GM19468 (cell line): ENCODE data around the gene DSTYK.
A peak's percentile ranks its signal among the peaks of the same experiment; 100 is the strongest.

Experiments
- ATAC-seq: cut with Tn5 transposase; IDR thresholded peaks from one replicate; pipeline ENCODE4 v1.9.1; 2021; ENCODE audit warnings: mild to moderate bottlenecking, moderate library complexity, moderate number of reproducible peaks; ENCODE audit not compliant: unreplicated experiment; ENCODE audit errors: extremely low read depth

The DSTYK gene

DNA sequence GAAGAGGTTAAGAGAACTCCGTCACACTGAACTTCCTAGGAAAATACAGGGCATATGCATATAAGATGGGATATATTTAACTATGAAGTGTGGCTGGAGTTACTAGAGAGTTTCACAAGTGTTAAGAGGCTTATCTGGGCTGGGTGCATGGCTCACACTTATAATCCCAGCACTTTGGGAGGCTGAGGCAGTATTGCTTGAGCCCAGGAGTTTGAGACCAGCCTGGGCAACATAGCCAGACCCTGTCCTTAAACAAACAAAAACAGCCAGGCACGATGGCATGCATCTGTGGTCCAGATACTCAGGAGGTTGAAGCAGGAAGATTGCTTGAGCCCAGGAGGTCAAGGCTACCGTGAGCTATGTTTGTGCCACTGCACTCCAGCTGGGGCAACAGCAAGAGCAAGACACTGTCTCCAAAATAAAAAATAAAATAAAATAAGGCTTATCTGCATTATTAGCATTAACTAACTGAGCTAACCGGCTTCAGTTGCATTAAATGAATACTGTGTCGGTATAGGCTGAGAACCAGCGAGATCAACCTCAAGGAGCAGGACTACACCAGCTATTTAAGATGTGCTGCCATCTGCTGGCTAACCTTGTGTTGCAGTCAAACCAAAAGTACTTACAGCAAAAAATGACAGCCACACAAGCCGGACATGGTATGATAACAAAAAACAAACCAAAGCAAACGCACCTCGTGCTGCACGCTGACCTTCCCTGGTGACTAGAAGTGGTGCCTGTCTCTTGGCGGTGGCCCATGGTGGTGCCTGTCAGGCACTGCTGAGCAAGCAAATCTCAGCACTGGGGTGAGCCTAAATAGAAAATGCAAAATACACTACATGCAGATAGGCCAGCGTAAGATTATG, 70.0 kb downstream of the DSTYK start:
- ATAC-seq = no peak

DNA sequence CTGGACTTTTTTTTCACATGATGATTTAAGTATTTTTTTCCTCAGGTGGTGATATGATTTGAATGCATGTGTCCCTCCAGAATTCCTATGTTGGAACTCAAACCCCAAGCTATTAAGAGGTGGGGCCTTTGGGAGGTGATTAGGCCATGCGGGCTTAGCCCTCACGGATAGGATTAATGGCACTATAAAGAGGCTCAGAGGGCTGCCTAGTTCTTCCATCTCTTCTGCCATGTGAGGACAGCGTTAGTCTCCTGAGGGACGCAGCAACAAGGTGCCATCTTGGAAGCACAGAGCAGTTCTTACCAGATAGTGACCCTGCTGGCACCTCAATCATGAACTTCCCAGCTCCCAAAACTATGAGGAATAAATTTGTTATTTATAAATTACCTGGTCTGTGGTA, 71.4 kb downstream of the DSTYK start:
- no peak for ATAC-seq

GRCh38 chr1:205137901-205138300, 73.6 kb downstream of the DSTYK start:
- no peak for ATAC-seq

- no peak for ATAC-seq
Observed at GRCh38 chr1:205133287-205133686, 78.2 kb downstream of the DSTYK start.

- no peak for ATAC-seq
Observed at GRCh38 chr1:205129447-205130029, 82.0 kb downstream of the DSTYK start.

- ATAC-seq = no peak
Observed at GRCh38 chr1:205128050-205128449, 83.5 kb downstream of the DSTYK start.

GRCh38 chr1:205127646-205128045, 83.9 kb downstream of the DSTYK start:
- no peak for ATAC-seq

- no peak for ATAC-seq
Observed at GRCh38 chr1:205124726-205125125, 86.8 kb downstream of the DSTYK start.

GRCh38 chr1:205122489-205122882, 89.0 kb downstream of the DSTYK start:
- ATAC-seq = no peak

- peak; percentile 72 for ATAC-seq
Observed at GRCh38 chr1:205121660-205122488, 89.6 kb downstream of the DSTYK start, which contains the start of gene RBBP5. TSS of gene RBBP5 (minus strand) at chr1:205121978. CDS start at chr1:205121873, 105 bp downstream.

DNA sequence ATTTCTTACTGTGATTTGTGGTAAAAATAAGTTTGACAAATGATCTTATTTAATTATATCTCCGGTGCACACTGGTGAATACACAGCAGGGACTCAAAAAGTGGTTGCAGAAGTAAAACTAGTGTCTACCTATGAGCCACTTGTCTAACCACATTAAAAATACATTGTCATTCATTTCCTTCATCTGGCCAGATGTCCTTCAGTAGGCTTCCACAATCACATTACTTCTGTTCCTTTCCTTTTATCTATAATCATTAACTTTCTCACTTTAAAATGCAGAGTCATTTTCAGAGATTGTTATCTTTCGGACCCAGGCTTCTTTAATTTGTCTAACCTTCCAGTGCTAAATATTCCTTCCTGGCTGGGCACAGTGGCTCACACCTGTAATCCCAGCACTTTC, 92.8 kb downstream of the DSTYK start:
- no peak for ATAC-seq

GRCh38 chr1:205111354-205111753, 100.1 kb downstream of the DSTYK start:
- ATAC-seq = no peak

GRCh38 chr1:205109711-205110110, 101.8 kb downstream of the DSTYK start:
- ATAC-seq = no peak

DNA sequence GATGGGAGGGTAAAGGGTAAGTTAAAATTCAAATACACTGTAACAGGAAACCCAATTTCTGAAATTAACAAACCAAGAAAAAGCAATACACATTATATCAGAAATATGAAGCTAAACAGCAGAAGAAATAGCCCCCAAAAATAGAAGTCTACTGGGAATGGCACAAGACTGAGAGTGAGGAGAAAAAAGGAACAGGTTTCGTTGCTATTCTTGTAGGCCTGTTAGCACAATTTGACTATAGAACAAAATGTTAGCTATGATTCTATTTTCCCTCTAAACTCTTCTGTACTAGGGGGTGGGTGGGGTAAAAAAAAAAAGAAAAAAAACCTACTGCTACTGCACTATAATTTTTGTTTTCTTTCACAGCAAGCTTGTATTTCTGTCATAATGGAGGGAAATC, 102.2 kb downstream of the DSTYK start:
- ATAC-seq = no peak

DNA sequence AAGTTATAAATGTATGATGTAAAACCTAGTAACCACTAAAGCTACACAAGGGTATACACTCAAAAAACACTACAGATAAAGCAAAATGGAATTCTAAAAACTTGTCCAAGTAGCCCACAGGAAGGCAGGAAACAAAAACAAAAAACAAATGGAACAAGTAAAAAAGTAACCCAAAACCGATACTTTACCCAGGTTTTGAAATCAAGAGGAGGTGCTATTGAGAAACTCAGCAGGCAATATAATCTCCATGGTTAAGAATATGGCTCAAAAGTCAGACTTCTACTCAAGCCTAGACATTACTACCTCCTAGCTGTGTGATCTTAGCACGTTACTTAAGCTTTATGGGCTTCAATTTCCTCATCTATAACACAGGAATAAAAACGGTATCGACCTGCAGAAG, 103.0 kb downstream of the DSTYK start:
- ATAC-seq = no peak

DNA sequence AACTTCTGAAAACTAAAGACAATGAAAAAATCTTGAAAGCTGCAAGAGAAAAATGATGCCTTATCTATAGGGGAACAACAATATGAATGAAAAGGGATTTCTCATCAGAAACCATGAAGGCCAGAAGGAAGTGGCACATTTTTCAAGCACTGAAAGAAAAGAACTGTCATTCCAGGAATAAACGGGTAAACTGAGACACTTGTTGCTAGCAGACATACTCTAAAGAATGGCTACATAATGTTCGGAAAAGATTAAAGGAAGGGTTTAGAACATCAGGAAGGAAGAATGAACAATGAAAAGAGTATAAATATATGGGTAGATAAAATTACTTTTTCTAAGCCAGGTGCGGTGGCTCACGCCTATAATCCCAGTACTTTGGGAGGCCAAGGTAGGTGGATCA, 104.2 kb downstream of the DSTYK start:
- no peak for ATAC-seq

DNA sequence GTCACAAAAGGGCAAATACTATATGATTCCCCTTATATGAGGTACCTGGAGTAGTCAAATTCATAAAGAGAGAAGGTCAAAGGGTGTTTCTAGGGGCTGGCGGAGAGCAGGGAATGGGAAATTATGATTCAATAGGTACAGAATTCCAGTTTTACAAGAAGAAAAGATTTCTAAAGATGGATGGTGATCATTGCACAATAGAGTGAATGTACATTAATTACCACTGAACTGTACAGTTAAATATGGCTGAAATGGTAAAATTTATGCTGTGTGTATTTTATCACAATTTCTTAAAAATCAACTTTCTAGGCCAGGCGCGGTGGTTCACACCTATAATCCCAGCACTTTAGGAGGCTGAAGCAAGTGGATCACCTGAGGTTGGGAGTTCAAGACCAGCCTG, 109.1 kb downstream of the DSTYK start:
- ATAC-seq = no peak

GRCh38 chr1:205098242-205098641, 113.3 kb downstream of the DSTYK start:
- ATAC-seq = no peak

- ATAC-seq = no peak
Observed at GRCh38 chr1:205095422-205095821, 116.1 kb downstream of the DSTYK start.
